ENCODE data around the gene THEMIS.
"Not testable (repeated sequence)": the region's sequence is repeated elsewhere in the genome, so short reads cannot be mapped to it uniquely, and the experiment has no call there.

Gene THEMIS

GRCh38 chr6:127900935-127901334 lies at the start of gene THEMIS:
Gene THEMIS (minus strand): TSS chr6:127901058. CDS start chr6:127900932, 126 bp downstream.
- no peak for DNase-seq (ENCODE audit: low read depth in 3 of 3)

GRCh38 chr6:127949251-127949650 lies 48.4 kb upstream of the THEMIS start:
- no peak for DNase-seq (ENCODE audit: low read depth in 3 of 3)

- no peak for DNase-seq (ENCODE audit: low read depth in 3 of 3)
Observed at GRCh38 chr6:127946388-127946787, 45.5 kb upstream of the THEMIS start.

- DNase-seq (ENCODE audit: low read depth in 3 of 3), result no peak
Observed at GRCh38 chr6:127945434-127946097, 44.7 kb upstream of the THEMIS start.

- no peak for DNase-seq (ENCODE audit: low read depth in 3 of 3)
Observed at GRCh38 chr6:127941228-127941627, 40.4 kb upstream of the THEMIS start.

GRCh38 chr6:127939442-127940066 lies 38.7 kb upstream of the THEMIS start:
- no peak for DNase-seq (ENCODE audit: low read depth in 3 of 3)

GRCh38 chr6:127938701-127939100 lies 37.8 kb upstream of the THEMIS start:
- DNase-seq (ENCODE audit: low read depth in 3 of 3), result no peak

GRCh38 chr6:127937747-127938146 lies 36.9 kb upstream of the THEMIS start:
- DNase-seq (ENCODE audit: low read depth in 3 of 3), result no peak

- no peak for DNase-seq (ENCODE audit: low read depth in 3 of 3)
Observed at GRCh38 chr6:127937102-127937501, 36.2 kb upstream of the THEMIS start.

- DNase-seq (ENCODE audit: low read depth in 3 of 3), result no peak
Observed at GRCh38 chr6:127934956-127935355, 34.1 kb upstream of the THEMIS start.

- DNase-seq (ENCODE audit: low read depth in 3 of 3), result peak in 1 of 3 donors; percentile 23
Observed at GRCh38 chr6:127933852-127934840, 33.3 kb upstream of the THEMIS start.

- no peak for DNase-seq (ENCODE audit: low read depth in 3 of 3)
Observed at GRCh38 chr6:127933137-127933536, 32.3 kb upstream of the THEMIS start.

- no peak for DNase-seq (ENCODE audit: low read depth in 3 of 3)
Observed at GRCh38 chr6:127932708-127933107, 31.9 kb upstream of the THEMIS start.

GRCh38 chr6:127926441-127926840 lies 25.6 kb upstream of the THEMIS start:
- not testable (repeated sequence) for DNase-seq (ENCODE audit: low read depth in 3 of 3)

- no peak for DNase-seq (ENCODE audit: low read depth in 3 of 3)
Observed at GRCh38 chr6:127924440-127924839, 23.6 kb upstream of the THEMIS start.

- DNase-seq (ENCODE audit: low read depth in 3 of 3), result no peak
Observed at GRCh38 chr6:127924031-127924430, 23.2 kb upstream of the THEMIS start.

- no peak for DNase-seq (ENCODE audit: low read depth in 3 of 3)
Observed at GRCh38 chr6:127923135-127923534, 22.3 kb upstream of the THEMIS start.

- no peak for DNase-seq (ENCODE audit: low read depth in 3 of 3)
Observed at GRCh38 chr6:127921982-127922381, 21.1 kb upstream of the THEMIS start.

GRCh38 chr6:127920804-127921203 lies 19.9 kb upstream of the THEMIS start:
- DNase-seq (ENCODE audit: low read depth in 3 of 3), result no peak

- DNase-seq (ENCODE audit: low read depth in 3 of 3), result no peak
Observed at GRCh38 chr6:127918506-127919427, 17.9 kb upstream of the THEMIS start.

- no peak for DNase-seq (ENCODE audit: low read depth in 3 of 3)
Observed at GRCh38 chr6:127917766-127918165, 16.9 kb upstream of the THEMIS start.

Measured in stimulated activated CD4-positive, alpha-beta T cell treated with anti-CD3 and anti-CD28 coated beads, TNF-alpha, amount 100 ng/mL, for 48 hours (primary cell).